ENCODE data around the gene FAM83F.

DNA sequence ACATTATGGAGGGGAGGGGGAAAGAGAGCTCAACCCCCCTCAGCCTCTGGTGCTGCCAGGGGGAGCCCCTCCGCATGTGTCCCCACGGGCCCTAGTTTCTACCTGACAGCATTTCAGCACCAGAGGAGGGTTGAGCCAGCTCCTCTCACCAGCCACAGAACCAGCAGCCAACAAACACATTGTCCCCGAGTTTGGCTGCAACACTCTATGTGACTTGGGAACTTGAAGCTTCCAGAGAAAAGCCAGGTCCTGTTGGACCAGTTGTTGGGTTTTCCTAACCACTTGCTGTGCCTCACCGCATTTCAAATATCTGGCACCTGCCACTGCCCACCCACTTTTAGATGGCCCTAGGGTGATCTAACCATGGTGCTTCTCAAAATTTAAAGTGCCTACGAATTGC lies 21.1 kb upstream of the FAM83F start:
- TF ChIP-seq, protein P1, sequence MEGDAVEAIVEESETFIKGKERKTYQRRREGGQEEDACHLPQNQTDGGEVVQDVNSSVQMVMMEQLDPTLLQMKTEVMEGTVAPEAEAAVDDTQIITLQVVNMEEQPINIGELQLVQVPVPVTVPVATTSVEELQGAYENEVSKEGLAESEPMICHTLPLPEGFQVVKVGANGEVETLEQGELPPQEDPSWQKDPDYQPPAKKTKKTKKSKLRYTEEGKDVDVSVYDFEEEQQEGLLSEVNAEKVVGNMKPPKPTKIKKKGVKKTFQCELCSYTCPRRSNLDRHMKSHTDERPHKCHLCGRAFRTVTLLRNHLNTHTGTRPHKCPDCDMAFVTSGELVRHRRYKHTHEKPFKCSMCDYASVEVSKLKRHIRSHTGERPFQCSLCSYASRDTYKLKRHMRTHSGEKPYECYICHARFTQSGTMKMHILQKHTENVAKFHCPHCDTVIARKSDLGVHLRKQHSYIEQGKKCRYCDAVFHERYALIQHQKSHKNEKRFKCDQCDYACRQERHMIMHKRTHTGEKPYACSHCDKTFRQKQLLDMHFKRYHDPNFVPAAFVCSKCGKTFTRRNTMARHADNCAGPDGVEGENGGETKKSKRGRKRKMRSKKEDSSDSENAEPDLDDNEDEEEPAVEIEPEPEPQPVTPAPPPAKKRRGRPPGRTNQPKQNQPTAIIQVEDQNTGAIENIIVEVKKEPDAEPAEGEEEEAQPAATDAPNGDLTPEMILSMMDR (optimal IDR thresholded peaks at IDR 0.05 in 1 of 3, IDR thresholded peaks at IDR 0.05 in 1 of 3, conservative IDR thresholded peaks at IDR 0.05 in 1 of 3; ENCODE audit: extremely low read depth in 1 of 3, insufficient read depth in 2 of 3, low read length in 3 of 3): no peak
- no peak for TF ChIP-seq EZH2 (IDR thresholded peaks at IDR 0.05; ENCODE audit: low read length)
